ENCODE data around the gene CFAP300. TPM values are rescaled to one million over a fixed set of nuclear protein-coding genes. Genes with fewer than 3 reads are reported as not detected.

The CFAP300 gene
- total RNA-seq, 1 donor from 2014 or later: 0.38 TPM

DNA sequence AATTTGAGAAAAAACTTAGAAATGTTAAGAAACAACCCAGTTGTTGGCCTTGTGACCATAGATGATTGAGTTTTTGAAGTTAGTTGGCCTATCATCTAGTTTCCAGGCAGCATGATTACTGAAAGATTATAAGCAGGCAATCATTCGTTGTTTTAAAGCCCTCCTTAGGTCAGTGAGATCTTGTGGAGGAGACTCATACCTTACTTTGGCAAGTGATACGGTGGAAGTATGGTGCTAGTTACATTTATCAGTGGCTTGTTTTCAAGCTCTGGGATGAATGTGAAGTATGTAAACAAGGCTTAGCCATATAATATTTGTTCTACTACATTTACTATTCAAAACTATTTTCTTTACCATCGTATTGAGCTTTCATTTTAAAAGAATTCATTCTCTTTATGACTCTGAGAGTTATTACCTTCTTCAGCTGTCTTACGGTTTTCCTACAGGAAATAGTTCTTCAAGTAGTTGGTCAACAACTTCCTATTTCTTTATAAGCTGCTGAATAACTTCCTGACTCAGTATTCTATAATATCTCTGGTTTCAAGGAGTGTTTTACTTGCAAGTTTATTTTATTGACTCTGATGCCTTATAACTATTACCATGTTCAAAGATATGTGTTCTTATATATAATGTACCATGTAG, 70.4 kb downstream of the CFAP300 start:
- intact Hi-C loops (cut with DNase I): no loop called here
- no peak for DNase-seq (ENCODE audit: low spot score)

- no peak for DNase-seq (ENCODE audit: low spot score)
- intact Hi-C loops (cut with DNase I): no loop called here
Measured at GRCh38 chr11:102118937-102119336, 71.7 kb downstream of the CFAP300 start.

DNA sequence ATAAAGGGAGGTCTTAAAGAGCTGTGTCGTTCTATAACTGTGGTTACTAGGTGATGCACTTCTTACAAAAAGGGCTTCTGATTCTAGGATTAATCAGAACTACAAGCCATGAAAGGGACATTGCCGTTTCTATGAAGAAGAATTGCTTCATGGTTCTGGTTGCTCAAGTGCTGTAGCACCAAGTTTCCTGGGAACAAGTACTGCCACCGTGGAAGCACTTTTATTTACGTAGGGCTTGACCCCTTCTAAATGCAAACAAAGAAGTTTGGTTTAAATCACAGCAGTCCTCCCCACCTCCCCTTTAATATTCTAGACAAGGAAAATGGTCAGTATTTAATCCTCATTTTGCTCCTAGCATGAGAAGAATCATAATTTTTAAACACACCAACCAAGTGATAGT, 72.8 kb downstream of the CFAP300 start:
- intact Hi-C loops (cut with DNase I): no loop called here
- DNase-seq (ENCODE audit: low spot score): no peak

DNA sequence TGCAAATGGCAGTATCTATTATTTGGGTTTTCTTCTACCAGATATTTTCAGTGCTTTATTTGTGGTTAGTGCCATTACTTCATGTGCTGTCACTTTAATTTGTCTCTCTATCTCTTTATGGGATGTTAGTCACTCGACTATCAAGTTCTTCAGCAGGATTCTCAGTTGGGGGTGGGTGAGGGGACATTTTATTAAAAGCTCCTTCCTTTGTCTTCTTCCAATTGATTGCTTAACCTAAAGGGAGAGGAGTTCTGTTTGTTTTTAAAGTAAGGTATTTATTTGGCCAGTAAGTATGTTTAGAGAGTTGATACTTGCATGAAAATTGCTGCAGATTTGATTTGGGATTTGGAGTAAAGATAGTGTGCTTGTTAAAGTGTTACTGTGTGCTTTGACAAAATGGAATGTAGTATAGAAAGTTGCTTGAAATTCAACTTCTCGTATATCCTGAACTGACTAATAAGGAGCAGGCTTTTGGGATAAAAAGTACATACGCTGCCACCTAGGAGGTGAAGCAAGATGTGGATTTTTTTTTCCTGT, 73.3 kb downstream of the CFAP300 start:
- no peak for DNase-seq (ENCODE audit: low spot score)
- intact Hi-C loops (cut with DNase I): no loop called here

DNA sequence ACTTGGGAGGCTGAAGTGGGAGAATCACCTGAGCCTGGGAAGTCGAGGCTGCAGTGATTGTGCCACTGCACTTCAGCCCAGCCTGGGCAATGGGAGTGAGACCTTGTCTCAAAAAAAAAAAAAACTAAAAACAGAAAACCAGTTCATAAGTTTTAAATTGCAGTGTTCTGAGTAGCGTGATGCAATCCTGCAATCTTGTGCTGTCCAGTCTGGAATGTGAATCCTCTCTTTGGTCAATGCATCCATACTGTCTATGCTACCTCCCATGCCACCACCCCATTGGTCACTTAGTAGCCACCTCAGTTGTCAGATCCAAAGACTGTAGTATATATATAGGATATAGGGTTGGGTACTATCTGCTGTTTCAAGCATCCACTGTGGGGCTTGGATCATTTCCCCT, 74.1 kb downstream of the CFAP300 start:
- intact Hi-C loops (cut with DNase I): no loop called here

More for the DNA sequence above, 74.1 kb downstream of the CFAP300 start:
- no peak for DNase-seq (ENCODE audit: low spot score)

Other genes with a start within 250 kb of the CFAP300 start
- 1.5 TPM for gene CEP126, start 132.4 kb upstream of the CFAP300 start, total RNA-seq
- gene ANGPTL5, start 130.9 kb upstream of the CFAP300 start, total RNA-seq: 1.9 TPM
- 74.9 TPM for gene YAP1, start 63.0 kb downstream of the CFAP300 start, total RNA-seq

Measured in cardiac septum (tissue), 1 donor.